Neural cell (in vitro differentiated cells): Measurements from ENCODE around the gene CASKIN2. TPM values are rescaled to one million over a fixed set of nuclear protein-coding genes. Genes with fewer than 3 reads are reported as not detected.
"Not testable (repeated sequence)": the region's sequence is repeated elsewhere in the genome, so short reads cannot be mapped to it uniquely, and the experiment has no call there.

Experiments
- H2AFZ ChIP-seq: fragments of 200-600, 300-800 bp; sonication (generic), shearing (Covaris generic); 2 replicates; pipeline ENCODE4 v1.6.0; 2014; ENCODE audit warnings: low read depth, mild to moderate bottlenecking, antibody characterized with exemption, low read length, moderate library complexity
- H3F3A ChIP-seq: fragments of 200-600 bp; shearing (Covaris generic); 2 replicates; pipeline ENCODE4 v1.6.1; 2016; ENCODE audit warnings: mild to moderate bottlenecking, moderate library complexity, mixed read lengths, antibody characterized with exemption, low read length; ENCODE audit not compliant: insufficient read depth, poor library complexity, severe bottlenecking
- H3K27ac ChIP-seq: fragments of 200-600, 300-800 bp; sonication (generic), shearing (Covaris generic); 2 replicates; pipeline ENCODE4 v1.5.1; 2014; ENCODE audit warnings: mild to moderate bottlenecking, low read length, moderate library complexity
- H3K27me3 ChIP-seq: fragments of 300-800, 200-600 bp; sonication (generic), shearing (Covaris generic); 2 replicates; pipeline ENCODE4 v1.6.0; 2014; ENCODE audit warnings: mild to moderate bottlenecking, low read depth, low read length, moderate library complexity; ENCODE audit not compliant: insufficient read depth
- H3K36me3 ChIP-seq: fragments of 300-800, 200-600 bp; sonication (generic), shearing (Covaris generic); 2 replicates; pipeline ENCODE4 v1.5.1; 2014; ENCODE audit warnings: mild to moderate bottlenecking, antibody characterized with exemption, low read length, moderate library complexity; ENCODE audit not compliant: insufficient read depth
- H3K4me2 ChIP-seq: fragments of 300-800, 200-600 bp; sonication (generic), shearing (Covaris generic); 2 replicates; pipeline ENCODE4 v1.6.0; 2014; ENCODE audit warnings: mild to moderate bottlenecking, low read length
- H3K4me3 ChIP-seq: fragments of 300-800, 200-600 bp; sonication (generic), shearing (Covaris generic); 2 replicates; pipeline ENCODE4 v1.5.1; 2014; ENCODE audit warnings: mild to moderate bottlenecking, low read length, moderate library complexity
- H3K79me2 ChIP-seq: fragments of 200-600 bp; shearing (Covaris generic); replicated peaks from 2 replicates; pipeline ENCODE4 v1.6.0; 2014; ENCODE audit warnings: mild to moderate bottlenecking, low read length, moderate library complexity; ENCODE audit not compliant: insufficient read depth
- H3K9ac ChIP-seq: fragments of 300-800, 200-600 bp; sonication (generic), shearing (Covaris generic); 2 replicates; pipeline ENCODE4 v1.6.1; 2016; ENCODE audit warnings: mild to moderate bottlenecking, low read length, mixed read lengths
- H3K9me2 ChIP-seq: fragments of 200-600 bp; shearing (Covaris generic); 2 replicates; pipeline ENCODE4 v1.6.1; 2016; ENCODE audit warnings: mild to moderate bottlenecking, low read length, mixed read lengths; ENCODE audit not compliant: insufficient read depth
- H3K9me3 ChIP-seq: fragments of 200-600, 300-800 bp; sonication (generic), shearing (Covaris generic); 2 replicates; pipeline ENCODE4 v1.6.1; 2016; ENCODE audit warnings: mild to moderate bottlenecking, mixed run types, low read length, moderate library complexity, mixed read lengths
- H4K20me1 ChIP-seq: fragments of 200-600 bp; shearing (Covaris generic); 2 replicates; pipeline ENCODE4 v1.6.1; 2016; ENCODE audit warnings: mild to moderate bottlenecking, mixed run types; ENCODE audit not compliant: insufficient read depth
- EP300 ChIP-seq: fragments of 450-650 bp; conservative IDR thresholded peaks from 2 replicates; pipeline ENCODE4 v1.6.1; 2014; ENCODE audit warnings: antibody characterized with exemption, mild to moderate bottlenecking, moderate library complexity; ENCODE audit not compliant: poor library complexity, severe bottlenecking
- EZH2 ChIP-seq: fragments of 200-600, 300-800 bp; shearing (Covaris generic), sonication (generic); IDR thresholded peaks from 2 replicates; pipeline ENCODE4 v1.6.1; 2014; ENCODE audit warnings: antibody characterized with exemption, low read length, borderline replicate concordance, mild to moderate bottlenecking; ENCODE audit not compliant: insufficient read depth, poor library complexity, severe bottlenecking
- MXI1 ChIP-seq: fragments of 450-650 bp; conservative IDR thresholded peaks from 2 replicates; pipeline ENCODE4 v1.6.1; 2014; ENCODE audit warnings: antibody characterized with exemption, mild to moderate bottlenecking; ENCODE audit not compliant: poor library complexity, severe bottlenecking
- POLR2AphosphoS5 ChIP-seq: IDR thresholded peaks from 2 replicates; pipeline ENCODE4 v1.6.1; 2012
- RAD21 ChIP-seq: fragments of 450-650 bp; conservative IDR thresholded peaks from 2 replicates; pipeline ENCODE4 v1.6.1; 2014; ENCODE audit warnings: antibody characterized with exemption, mild to moderate bottlenecking, moderate library complexity
- SMC3 ChIP-seq: fragments of 450-650 bp; conservative IDR thresholded peaks from 2 replicates; pipeline ENCODE4 v1.6.1; 2014; ENCODE audit warnings: antibody characterized with exemption, mild to moderate bottlenecking, moderate library complexity; ENCODE audit not compliant: poor library complexity
- TAF1 ChIP-seq: IDR thresholded peaks from 2 replicates; pipeline ENCODE4 v1.6.1; 2012; ENCODE audit warnings: low read depth
- polyA plus RNA-seq: library from polyadenylated mRNA; depleted of rRNA; stranded (reverse); fragments of >200 nt; gene quantifications from 2 replicates; pipeline ENCODE4 v1.2.3, GENCODE V29; 2014
- TF ChIP-seq, protein P1 (sequence below): IDR thresholded peaks from 2 replicates; pipeline ENCODE4 v1.6.1; 2012; ENCODE audit warnings: borderline replicate concordance
- TF ChIP-seq, protein P2 (sequence below): fragments of 450-650 bp; IDR thresholded peaks from 2 replicates; pipeline ENCODE4 v1.5.1; 2014; ENCODE audit warnings: antibody characterized with exemption, mild to moderate bottlenecking, moderate library complexity; ENCODE audit not compliant: poor library complexity, severe bottlenecking

The CASKIN2 gene
- polyA plus RNA-seq, 1 donor from 2014 or later: 2.8 TPM

DNA sequence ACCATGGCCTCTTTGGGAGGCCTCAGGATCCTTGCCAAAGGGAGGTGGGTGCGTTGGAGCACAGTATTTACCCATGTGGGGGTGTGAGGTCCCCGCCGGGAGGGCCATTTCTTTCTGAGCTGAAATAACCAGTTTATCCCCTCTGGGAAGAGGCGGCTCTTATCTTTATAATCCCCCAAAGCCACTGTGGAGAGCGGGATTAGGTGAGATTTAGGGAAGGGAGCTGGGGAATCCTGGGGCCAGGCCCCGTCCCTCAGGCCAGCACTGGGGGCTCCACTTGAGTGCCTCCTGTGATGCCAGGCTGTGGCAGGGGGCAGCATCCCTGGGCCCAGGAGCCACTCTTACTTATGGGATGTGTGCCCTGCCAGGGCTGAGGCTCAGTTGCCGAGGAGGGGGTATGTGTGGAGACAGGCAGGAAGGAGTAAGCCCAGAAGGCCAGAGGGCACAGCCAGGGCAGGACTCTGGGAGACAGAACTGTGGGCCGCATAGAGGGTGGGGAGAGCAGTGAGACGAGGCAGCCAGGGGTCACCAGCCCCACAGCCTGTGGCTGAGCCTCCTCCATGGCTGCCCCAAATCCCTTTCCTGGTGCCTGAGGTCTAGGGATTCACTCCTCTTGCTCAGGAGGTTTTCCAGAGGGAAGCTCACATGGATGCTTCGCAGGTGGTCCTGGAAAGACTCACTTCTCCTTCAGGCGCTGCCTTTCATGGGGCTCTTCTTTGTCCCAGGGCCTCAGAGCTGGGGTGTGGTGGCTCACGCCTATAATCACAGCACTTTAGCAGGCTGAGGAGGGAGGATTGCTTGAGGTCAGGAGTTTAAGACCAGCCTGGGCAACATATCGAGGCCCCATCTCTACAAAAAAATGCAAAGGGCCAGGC is 33.9 kb downstream of the CASKIN2 start (continued):
- TF ChIP-seq SMC3 (no peak), EP300 (no peak), POLR2AphosphoS5 (no peak)

DNA sequence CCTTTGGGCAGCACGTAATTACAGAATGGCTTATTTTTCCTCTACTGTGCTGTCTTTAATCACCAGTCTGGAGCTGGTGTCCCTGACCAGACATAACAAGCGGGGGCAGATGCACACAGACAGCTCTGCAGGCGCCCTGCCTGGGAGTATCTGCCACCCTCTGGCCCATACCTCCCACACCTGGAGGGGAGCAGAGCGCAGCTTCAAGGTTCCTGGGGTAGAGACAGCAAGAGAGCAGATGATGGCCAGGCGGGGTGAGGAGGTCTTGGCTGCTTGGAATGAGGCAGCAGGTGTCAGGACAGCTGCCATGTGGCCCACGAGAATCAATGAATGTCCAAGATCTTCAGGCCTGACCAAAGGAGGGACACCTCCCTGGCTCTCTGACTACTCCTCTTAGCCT is 35.1 kb downstream of the CASKIN2 start:
- Histone ChIP-seq H3K36me3 (no peaks in the 10 kb centered on the region), H3K27ac (no peak overlapping the region), H2AFZ (no peak overlapping the region), H3K4me2 (no peak overlapping the region), H3K9me2 (no peaks in the 10 kb centered on the region), H3F3A (no peaks in the 10 kb centered on the region), H3K4me3 (no peak overlapping the region), H3K27me3 (no peaks in the 10 kb centered on the region), H3K9me3 (no peaks in the 10 kb centered on the region), H4K20me1 (no peaks in the 10 kb centered on the region), H3K9ac (no peak overlapping the region), H3K79me2 (no peaks in the 10 kb centered on the region)
- TF ChIP-seq TAF1: no peak
- TF ChIP-seq, protein P1, sequence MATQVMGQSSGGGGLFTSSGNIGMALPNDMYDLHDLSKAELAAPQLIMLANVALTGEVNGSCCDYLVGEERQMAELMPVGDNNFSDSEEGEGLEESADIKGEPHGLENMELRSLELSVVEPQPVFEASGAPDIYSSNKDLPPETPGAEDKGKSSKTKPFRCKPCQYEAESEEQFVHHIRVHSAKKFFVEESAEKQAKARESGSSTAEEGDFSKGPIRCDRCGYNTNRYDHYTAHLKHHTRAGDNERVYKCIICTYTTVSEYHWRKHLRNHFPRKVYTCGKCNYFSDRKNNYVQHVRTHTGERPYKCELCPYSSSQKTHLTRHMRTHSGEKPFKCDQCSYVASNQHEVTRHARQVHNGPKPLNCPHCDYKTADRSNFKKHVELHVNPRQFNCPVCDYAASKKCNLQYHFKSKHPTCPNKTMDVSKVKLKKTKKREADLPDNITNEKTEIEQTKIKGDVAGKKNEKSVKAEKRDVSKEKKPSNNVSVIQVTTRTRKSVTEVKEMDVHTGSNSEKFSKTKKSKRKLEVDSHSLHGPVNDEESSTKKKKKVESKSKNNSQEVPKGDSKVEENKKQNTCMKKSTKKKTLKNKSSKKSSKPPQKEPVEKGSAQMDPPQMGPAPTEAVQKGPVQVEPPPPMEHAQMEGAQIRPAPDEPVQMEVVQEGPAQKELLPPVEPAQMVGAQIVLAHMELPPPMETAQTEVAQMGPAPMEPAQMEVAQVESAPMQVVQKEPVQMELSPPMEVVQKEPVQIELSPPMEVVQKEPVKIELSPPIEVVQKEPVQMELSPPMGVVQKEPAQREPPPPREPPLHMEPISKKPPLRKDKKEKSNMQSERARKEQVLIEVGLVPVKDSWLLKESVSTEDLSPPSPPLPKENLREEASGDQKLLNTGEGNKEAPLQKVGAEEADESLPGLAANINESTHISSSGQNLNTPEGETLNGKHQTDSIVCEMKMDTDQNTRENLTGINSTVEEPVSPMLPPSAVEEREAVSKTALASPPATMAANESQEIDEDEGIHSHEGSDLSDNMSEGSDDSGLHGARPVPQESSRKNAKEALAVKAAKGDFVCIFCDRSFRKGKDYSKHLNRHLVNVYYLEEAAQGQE: no peak
- no peak for TF ChIP-seq EZH2
- TF ChIP-seq, protein P2, sequence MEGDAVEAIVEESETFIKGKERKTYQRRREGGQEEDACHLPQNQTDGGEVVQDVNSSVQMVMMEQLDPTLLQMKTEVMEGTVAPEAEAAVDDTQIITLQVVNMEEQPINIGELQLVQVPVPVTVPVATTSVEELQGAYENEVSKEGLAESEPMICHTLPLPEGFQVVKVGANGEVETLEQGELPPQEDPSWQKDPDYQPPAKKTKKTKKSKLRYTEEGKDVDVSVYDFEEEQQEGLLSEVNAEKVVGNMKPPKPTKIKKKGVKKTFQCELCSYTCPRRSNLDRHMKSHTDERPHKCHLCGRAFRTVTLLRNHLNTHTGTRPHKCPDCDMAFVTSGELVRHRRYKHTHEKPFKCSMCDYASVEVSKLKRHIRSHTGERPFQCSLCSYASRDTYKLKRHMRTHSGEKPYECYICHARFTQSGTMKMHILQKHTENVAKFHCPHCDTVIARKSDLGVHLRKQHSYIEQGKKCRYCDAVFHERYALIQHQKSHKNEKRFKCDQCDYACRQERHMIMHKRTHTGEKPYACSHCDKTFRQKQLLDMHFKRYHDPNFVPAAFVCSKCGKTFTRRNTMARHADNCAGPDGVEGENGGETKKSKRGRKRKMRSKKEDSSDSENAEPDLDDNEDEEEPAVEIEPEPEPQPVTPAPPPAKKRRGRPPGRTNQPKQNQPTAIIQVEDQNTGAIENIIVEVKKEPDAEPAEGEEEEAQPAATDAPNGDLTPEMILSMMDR: no peak
- no peak for TF ChIP-seq RAD21
- TF ChIP-seq MXI1: no peak

DNA sequence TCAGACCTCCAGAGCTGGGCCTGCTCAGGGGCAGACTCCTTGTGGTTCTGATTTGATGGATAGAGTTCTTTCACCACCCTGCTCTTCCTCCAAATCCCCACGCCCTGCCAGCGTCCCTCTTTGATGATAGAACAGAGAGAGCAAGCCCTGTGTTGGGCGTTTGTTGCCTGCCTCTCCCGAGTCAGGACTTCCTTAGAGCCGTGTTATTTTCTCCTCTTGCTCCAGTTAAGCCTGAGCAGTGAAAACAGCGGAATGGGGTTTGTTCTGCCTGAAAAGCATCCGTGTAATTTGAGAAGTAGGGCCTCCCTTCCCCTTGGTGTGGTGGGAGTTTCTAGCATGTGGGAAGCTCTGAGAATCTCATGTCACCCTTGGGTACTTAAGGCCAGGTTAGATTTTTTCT is 36.8 kb downstream of the CASKIN2 start:
- H3K27me3 ChIP-seq: no peaks in the 10 kb centered on the region
- no peaks in the 10 kb centered on the region for H4K20me1 ChIP-seq
- H3K79me2 ChIP-seq: no peaks in the 10 kb centered on the region
- no peak overlapping the region for H3K27ac ChIP-seq
- no peak overlapping the region for H3K9ac ChIP-seq
- H3K9me2 ChIP-seq: no peaks in the 10 kb centered on the region
- H2AFZ ChIP-seq: no peak overlapping the region
- H3K4me3 ChIP-seq: no peak overlapping the region
- TF ChIP-seq SMC3 (no peak), TAF1 (no peak), MXI1 (no peak)
- no peaks in the 10 kb centered on the region for H3K36me3 ChIP-seq
- H3K9me3 ChIP-seq: no peaks in the 10 kb centered on the region
- H3F3A ChIP-seq: no peaks in the 10 kb centered on the region
- H3K4me2 ChIP-seq: no peak overlapping the region

DNA sequence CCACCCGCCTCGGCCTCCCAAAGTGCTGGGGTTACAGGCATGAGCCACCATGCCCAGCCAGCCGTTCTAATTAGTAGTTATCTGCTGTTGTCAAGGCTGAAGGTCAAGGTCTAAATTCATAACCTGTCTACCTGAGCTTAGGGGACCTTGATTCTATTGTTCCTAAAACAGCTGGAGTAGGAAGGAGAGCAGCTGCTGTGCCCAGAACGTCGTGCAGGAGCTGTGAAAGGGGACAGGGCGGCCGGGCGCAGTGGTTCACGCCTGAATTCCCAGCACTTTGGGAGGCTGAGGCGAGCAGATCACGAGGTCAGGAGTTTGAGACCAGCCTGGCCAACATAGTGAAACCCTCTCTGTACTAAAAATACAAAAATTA is 37.9 kb downstream of the CASKIN2 start:
- H3K9ac ChIP-seq, H3K36me3 ChIP-seq, H3K4me2 ChIP-seq, H3K4me3 ChIP-seq, H3K9me2 ChIP-seq, H3K27me3 ChIP-seq, H4K20me1 ChIP-seq, H3K27ac ChIP-seq, H2AFZ ChIP-seq, H3F3A ChIP-seq, H3K79me2 ChIP-seq, H3K9me3 ChIP-seq: not testable (repeated sequence)
